ENCODE measurements around the gene ACTL10. TPM values are rescaled to one million over a fixed set of nuclear protein-coding genes. Genes with fewer than 3 reads are reported as not detected.
A peak's percentile ranks its signal among the peaks of the same experiment; 100 is the strongest.

Gene ACTL10
- total and polyA plus RNA-seq, 8 donors: 0.30 to 2.3 (median 0.56) TPM

- DNase-seq (peak in 2 of 4 donors; percentile 40 to 79), ATAC-seq (peak; percentile 58)
- intact Hi-C loops (cut with DNase I): loop anchor here in 1 of 2 donors (5.0 kb wide), 1 partner anchor 191 kb away; no protein-coding TSS in a partner anchor
- Histone ChIP-seq H3K9me3 (no peaks in the 10 kb centered on the region), H3K4me1 (peaks cover 8 to 10% of the 10 kb centered on the region in 2 donors), H3K36me3 (peaks cover 0 to 17% of the 10 kb centered on the region in 2 donors), H3K4me3 (no peak overlapping the region), H3K27ac (no peak overlapping the region), H3K27me3 (no peaks in the 10 kb centered on the region)
- TF ChIP-seq CTCF (IDR thresholded peaks at IDR 0.05): peak; percentile 61 to 76
These were observed 13.4 kb upstream of the ACTL10 start for GRCh38 chr20:33653218-33653899.

- ATAC-seq: peak; percentile 78
These were observed 12.7 kb upstream of the ACTL10 start for GRCh38 chr20:33653900-33654596.

GRCh38 chr20:33654680-33655161, 12.0 kb upstream of the ACTL10 start:
- TF ChIP-seq CTCF (IDR thresholded peaks at IDR 0.05): no peak
- DNase-seq (peak in 2 of 4 donors; percentile 22 to 68), ATAC-seq (peak; percentile 4)
- Histone ChIP-seq H3K27ac (no peak overlapping the region), H3K4me1 (peaks cover 5% of the 10 kb centered on the region in 2 donors), H3K4me3 (no peak overlapping the region), H3K9me3 (no peaks in the 10 kb centered on the region), H3K27me3 (no peaks in the 10 kb centered on the region), H3K36me3 (peaks cover 0 to 31% of the 10 kb centered on the region in 2 donors)
- intact Hi-C loops (cut with DNase I): loop anchor here in 1 of 2 donors (5.0 kb wide), 1 partner anchor 192 kb away; no protein-coding TSS in a partner anchor

More at GRCh38 chr20:33653900-33654596, 12.7 kb upstream of the ACTL10 start:
- no peaks in the 10 kb centered on the region for H3K27me3 ChIP-seq
- peaks cover 5 to 10% of the 10 kb centered on the region in 2 donors for H3K4me1 ChIP-seq
- H3K4me3 ChIP-seq: no peak overlapping the region
- TF ChIP-seq CTCF (IDR thresholded peaks at IDR 0.05): no peak
- H3K9me3 ChIP-seq: no peaks in the 10 kb centered on the region
- peak in 3 of 4 donors; percentile 69 to 86 (median 86) for DNase-seq
- intact Hi-C loops (cut with DNase I): loop anchor here in 1 of 2 donors (5.0 kb wide), 1 partner anchor 192 kb away; no protein-coding TSS in a partner anchor
- H3K27ac ChIP-seq: no peak overlapping the region
- H3K36me3 ChIP-seq: peaks cover 0 to 24% of the 10 kb centered on the region in 2 donors

GRCh38 chr20:33655164-33655563, 11.6 kb upstream of the ACTL10 start:
- no peak for ATAC-seq
- Histone ChIP-seq H3K27me3 (no peaks in the 10 kb centered on the region), H3K27ac (no peak overlapping the region), H3K4me3 (no peak overlapping the region), H3K9me3 (no peaks in the 10 kb centered on the region), H3K36me3 (peaks cover 0 to 32% of the 10 kb centered on the region in 2 donors), H3K4me1 (peaks cover 4 to 5% of the 10 kb centered on the region in 2 donors)
- peak in 1 of 4 donors; percentile 17 for DNase-seq
- TF ChIP-seq CTCF (IDR thresholded peaks at IDR 0.05): no peak
- intact Hi-C loops (cut with DNase I): no loop called here

Measured in left lung (tissue), 10 donors.